Gastrocnemius medialis (tissue), 4 donors: ENCODE data around the gene TTYH3.

Experiments
- CTCF ChIP-seq, 5 experiments: fragments of 450-650 bp in 3 of 5; fragments of 200-600 bp in 2 of 5; sonication (generic) in 2 of 5; IDR thresholded peaks in 4 of 5; conservative IDR thresholded peaks in 1 of 5; 1 replicate in 4 of 5; 2 replicates in 1 of 5; pipeline ENCODE4 v1.5.1; 2016 to 2019; ENCODE audit warnings: antibody characterized with exemption in 5 of 5, mild to moderate bottlenecking in 3 of 5, moderate library complexity in 3 of 5
- POLR2A ChIP-seq, 2 donors: fragments of 450-650 bp; IDR thresholded peaks; one replicate each; pipeline ENCODE4 v1.6.1; 2017; ENCODE audit warnings: antibody characterized with exemption in 2 of 2, mild to moderate bottlenecking in 2 of 2, moderate library complexity in 2 of 2

- TF ChIP-seq CTCF (IDR thresholded peaks at IDR 0.05 in 4 of 5, conservative IDR thresholded peaks at IDR 0.05 in 1 of 5), result no peak
- no peak for TF ChIP-seq POLR2A (IDR thresholded peaks at IDR 0.05)
These were observed 3.7 kb upstream of the TTYH3 start for GRCh38 chr7:2628130-2628482.
